Fibroblast of the aortic adventitia (primary cell): Measurements from ENCODE around the gene ADGRD1. TPM values are rescaled to one million over a fixed set of nuclear protein-coding genes. Genes with fewer than 3 reads are reported as not detected.

Experiments
- DNase-seq: peaks from one replicate; pipeline ENCODE4 v3.0.0-alpha.2; 2010; ENCODE audit warnings: low read depth
- H3K4me3 ChIP-seq: 2 replicates; pipeline ENCODE4 v1.5.1; 2011; ENCODE audit warnings: low read depth, mild to moderate bottlenecking, control low read depth, low read length, moderate library complexity
- total RNA-seq: library from RNA; depleted of rRNA; stranded (reverse); fragments of >200 nt; gene quantifications from 2 replicates; pipeline ENCODE4 v1.2.3, GENCODE V29; 2012; ENCODE audit warnings: low replicate concordance
- TF ChIP-seq, protein P1 (sequence below): IDR thresholded peaks from 2 replicates; pipeline ENCODE4 v1.5.1; 2011; ENCODE audit warnings: mild to moderate bottlenecking, low read length, control low read depth, inconsistent platforms; ENCODE audit not compliant: insufficient read depth

Gene ADGRD1
- total RNA-seq, 1 donor, result 1.2 TPM

DNA sequence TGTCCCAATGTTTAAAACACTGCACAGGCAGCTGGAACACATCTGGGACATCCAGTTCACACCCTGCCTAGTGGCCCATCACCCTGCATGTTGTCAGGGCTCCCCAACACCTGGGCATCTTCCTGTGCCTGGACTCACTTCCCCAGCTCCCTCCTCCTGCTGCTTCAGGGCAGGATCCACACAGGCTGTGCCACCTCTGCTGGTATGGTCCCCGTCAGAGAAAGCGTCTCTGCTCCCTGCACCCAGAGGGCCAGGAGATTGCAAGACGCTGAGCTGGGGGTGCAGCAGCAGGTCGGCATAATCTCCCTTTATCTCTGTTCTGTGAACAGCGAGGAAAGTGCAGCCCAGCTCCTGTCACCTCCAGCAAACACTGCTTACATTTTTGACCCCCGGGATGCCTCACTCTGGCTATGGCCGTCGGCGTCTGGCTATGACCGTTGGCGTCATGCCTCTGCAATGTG lies 124.3 kb downstream of the ADGRD1 start:
- DNase-seq, result no peak
- TF ChIP-seq, protein P1, sequence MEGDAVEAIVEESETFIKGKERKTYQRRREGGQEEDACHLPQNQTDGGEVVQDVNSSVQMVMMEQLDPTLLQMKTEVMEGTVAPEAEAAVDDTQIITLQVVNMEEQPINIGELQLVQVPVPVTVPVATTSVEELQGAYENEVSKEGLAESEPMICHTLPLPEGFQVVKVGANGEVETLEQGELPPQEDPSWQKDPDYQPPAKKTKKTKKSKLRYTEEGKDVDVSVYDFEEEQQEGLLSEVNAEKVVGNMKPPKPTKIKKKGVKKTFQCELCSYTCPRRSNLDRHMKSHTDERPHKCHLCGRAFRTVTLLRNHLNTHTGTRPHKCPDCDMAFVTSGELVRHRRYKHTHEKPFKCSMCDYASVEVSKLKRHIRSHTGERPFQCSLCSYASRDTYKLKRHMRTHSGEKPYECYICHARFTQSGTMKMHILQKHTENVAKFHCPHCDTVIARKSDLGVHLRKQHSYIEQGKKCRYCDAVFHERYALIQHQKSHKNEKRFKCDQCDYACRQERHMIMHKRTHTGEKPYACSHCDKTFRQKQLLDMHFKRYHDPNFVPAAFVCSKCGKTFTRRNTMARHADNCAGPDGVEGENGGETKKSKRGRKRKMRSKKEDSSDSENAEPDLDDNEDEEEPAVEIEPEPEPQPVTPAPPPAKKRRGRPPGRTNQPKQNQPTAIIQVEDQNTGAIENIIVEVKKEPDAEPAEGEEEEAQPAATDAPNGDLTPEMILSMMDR, result no peak
- H3K4me3 ChIP-seq, result no peak overlapping the region

DNA sequence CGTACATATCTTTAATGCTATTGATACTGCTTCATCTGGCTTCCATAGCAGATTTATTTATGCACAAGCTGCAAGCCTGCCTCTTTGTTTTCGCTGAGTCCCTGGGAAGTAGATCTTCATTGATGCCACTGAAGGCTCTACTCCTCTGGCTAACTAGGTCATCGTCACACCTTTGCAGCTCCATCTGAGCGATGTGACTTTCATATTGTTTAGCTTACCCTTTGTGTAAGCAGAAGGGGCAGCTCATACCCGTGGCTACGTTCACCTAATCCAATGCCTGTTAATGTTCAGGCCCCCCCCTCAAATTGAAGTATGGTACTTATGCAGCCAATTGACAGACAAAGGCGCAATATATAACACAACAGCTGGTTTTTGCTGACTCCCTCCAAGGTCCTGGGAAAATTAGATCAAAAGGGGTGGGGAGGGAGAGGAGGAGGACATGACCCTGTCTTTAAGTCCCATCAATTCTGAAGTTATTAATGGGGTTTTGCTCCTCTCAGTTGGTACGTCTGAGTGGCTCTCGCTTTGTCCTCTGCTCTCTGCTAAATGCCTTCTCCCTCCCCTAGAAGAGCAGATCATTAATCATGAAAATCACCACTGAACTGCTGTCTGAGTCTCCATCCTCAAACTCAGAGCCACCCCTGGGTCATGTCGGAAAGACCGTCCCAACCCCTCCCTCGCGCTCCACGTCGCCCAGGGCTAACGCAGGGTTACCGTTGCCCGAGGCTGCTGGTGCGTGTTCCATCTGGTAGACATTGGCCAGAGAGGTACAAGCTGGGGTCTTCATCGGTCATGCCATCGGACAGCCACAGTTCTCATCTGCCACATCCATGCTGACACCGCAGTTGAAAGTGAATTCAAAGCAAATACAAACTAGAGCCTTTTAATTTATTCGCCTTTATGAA lies 128.8 kb downstream of the ADGRD1 start:
- DNase-seq, result no peak
- TF ChIP-seq, protein P1, result no peak
- no peak overlapping the region for H3K4me3 ChIP-seq

DNA sequence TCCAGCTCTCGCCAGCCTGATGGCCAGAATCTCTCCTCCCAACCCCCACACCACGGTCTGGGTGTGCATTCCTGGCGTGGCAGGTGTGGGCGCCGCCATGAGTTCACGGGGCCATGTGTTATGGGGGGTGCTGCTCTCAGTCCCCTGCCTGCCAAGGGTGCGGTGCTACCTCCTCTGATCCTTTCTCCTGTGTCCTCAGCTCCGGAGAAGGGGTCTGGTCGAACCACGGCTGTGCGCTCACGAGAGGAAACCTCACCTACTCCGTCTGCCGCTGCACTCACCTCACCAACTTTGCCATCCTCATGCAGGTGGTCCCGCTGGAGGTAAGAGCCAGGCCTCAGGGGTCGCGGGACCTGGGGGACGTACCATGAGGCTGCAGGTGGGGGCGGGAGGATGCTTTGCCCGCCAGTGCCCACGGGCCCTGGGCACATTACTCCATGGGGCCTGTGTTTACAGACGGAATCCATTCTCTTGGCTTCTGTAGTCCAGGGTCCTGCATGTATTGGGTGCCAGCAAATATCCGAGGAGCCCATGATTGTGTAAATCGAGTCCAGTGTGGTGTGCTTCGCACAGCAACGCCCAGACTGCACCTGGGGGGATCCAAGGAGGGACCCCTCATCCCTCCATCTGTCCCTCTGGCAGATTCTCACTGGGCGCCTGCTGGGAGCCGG lies 130.8 kb downstream of the ADGRD1 start:
- TF ChIP-seq, protein P1, result no peak
- H3K4me3 ChIP-seq, result no peak overlapping the region
- DNase-seq, result no peak

DNA sequence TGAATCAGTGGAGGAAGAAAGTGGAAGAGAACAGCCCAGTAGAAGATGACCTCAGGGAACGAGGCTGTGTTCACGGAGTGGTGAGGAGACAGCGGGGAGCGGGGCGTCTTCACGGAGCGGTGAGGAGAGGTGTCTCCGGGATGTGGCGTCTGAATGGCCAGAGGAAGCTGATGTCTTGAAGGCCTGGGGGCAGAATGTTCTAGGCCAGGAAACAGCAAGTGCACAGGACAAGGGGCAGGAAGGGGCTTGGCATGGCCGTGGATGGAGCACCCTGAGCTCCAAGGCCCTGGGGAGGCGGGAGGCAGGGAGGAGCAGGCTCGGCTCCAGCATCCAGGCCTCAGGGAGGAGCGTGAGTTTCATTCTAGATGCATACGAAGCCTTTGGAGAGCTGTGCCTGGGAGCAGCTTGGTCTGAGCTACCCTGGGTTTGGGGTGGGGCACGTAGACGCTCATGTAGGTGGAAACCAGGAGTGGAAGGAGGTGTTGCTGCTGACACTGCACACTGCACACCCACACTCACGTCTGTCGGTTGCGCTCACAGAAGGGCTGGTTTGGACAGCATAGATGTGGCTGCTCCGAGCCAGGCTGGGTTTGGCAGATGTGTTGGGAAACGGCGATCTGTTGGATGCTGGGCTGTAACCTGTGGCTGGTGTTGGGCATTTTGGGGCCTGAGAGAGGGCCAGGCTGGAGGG lies 131.6 kb downstream of the ADGRD1 start:
- no peak overlapping the region for H3K4me3 ChIP-seq
- no peak for DNase-seq
- TF ChIP-seq, protein P1, result no peak

DNA sequence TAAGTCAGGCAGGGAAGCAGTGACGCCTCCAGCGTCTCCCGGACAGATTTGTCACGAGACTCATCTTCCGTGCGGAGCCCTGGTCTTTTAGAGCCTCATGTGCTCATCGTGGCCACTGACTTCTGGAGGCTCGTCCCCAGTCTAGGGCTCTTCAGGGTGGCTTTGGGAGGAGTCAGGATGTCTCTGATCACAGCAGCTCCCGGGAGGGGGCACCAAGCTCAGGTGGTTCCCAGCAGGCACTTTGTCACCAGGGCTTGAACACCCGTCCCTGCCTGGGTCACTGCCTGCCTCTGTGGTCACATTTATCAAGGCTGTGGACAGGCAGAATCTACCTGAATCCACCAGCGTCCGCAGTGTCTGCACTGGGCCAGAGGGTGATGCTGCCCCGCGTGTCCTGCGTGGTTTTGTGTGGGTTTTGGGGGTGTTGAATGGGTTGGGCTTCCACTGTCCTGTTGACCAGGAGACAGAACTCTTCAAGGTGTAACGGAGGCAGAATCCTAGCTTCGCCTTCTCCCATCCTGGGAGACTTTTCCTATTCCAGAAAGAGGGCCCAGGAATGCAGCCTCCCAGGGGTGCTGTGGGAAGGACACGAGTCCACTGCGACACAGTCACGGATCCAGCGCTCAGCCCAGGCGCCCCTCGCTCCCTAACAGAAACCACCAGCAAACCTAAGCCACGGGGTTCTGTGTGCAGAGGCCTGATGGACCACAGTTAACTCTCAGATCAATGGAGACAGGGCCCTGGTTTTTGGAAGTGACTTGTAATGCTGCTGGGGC lies 132.3 kb downstream of the ADGRD1 start:
- H3K4me3 ChIP-seq, result no peak overlapping the region
- no peak for DNase-seq
- TF ChIP-seq, protein P1, result no peak

DNA sequence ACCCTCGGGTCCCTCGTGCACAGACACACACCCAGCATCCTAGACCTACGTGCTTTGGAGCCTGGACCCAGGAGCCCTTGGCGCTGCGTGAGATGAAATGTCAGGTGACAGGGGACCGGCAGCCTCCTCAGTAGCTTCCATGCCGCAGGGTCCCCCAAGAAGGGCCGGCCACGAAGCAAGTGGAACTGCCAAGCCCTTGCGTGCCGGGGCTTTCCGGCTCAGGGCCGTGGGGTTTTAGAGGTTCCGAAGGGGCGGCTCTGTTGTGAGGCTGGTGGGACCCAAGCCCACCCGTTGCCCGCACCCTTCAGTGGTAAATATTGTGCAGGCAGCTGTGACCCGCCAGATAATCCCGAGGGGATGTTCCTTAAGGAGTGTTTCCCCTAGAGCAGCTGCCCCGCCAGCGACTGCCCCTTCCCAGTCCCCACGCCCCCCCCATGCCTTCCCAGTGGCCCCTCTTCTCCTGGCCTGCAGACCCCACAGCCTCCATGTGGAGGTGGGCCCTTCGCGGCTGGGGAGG lies 133.7 kb downstream of the ADGRD1 start:
- DNase-seq, result no peak
- TF ChIP-seq, protein P1, result no peak
- H3K4me3 ChIP-seq, result no peak overlapping the region
